ENCODE measurements around the gene MYEF2.

Gene MYEF2

GRCh38 chr15:48147358-48147757 is 30.7 kb downstream of the MYEF2 start:
- in situ Hi-C loops (cut with MboI; ENCODE audit: low sequenced_read_pairs): no loop called here

GRCh38 chr15:48145923-48146322 is 32.2 kb downstream of the MYEF2 start:
- in situ Hi-C loops (cut with MboI; ENCODE audit: low sequenced_read_pairs): no loop called here

GRCh38 chr15:48144889-48145288 is 33.2 kb downstream of the MYEF2 start:
- in situ Hi-C loops (cut with MboI; ENCODE audit: low sequenced_read_pairs): no loop called here

GRCh38 chr15:48143856-48144255 is 34.2 kb downstream of the MYEF2 start:
- in situ Hi-C loops (cut with MboI; ENCODE audit: low sequenced_read_pairs): no loop called here

GRCh38 chr15:48132874-48133273 is 45.2 kb downstream of the MYEF2 start:
- in situ Hi-C loops (cut with MboI; ENCODE audit: low sequenced_read_pairs): no loop called here

- in situ Hi-C loops (cut with MboI; ENCODE audit: low sequenced_read_pairs): no loop called here
Measured at GRCh38 chr15:48131324-48131723, 46.8 kb downstream of the MYEF2 start.

- in situ Hi-C loops (cut with MboI; ENCODE audit: low sequenced_read_pairs): no loop called here
Measured at GRCh38 chr15:48126667-48127355, 51.3 kb downstream of the MYEF2 start.

- in situ Hi-C loops (cut with MboI; ENCODE audit: low sequenced_read_pairs): no loop called here
Measured at GRCh38 chr15:48121849-48122248, 56.2 kb downstream of the MYEF2 start.

GRCh38 chr15:48120745-48121144 is 57.4 kb downstream of the MYEF2 start, which contains the start of gene SLC24A5:
Gene SLC24A5 (plus strand): TSS chr15:48120990. CDS start chr15:48121045, 55 bp downstream.
- in situ Hi-C loops (cut with MboI; ENCODE audit: low sequenced_read_pairs): no loop called here

GRCh38 chr15:48119277-48119676 is 58.8 kb downstream of the MYEF2 start:
- in situ Hi-C loops (cut with MboI; ENCODE audit: low sequenced_read_pairs): no loop called here

- in situ Hi-C loops (cut with MboI; ENCODE audit: low sequenced_read_pairs): no loop called here
Measured at GRCh38 chr15:48112242-48112641, 65.9 kb downstream of the MYEF2 start.

GRCh38 chr15:48109856-48110531 is 68.1 kb downstream of the MYEF2 start:
- in situ Hi-C loops (cut with MboI; ENCODE audit: low sequenced_read_pairs): no loop called here

- in situ Hi-C loops (cut with MboI; ENCODE audit: low sequenced_read_pairs): no loop called here
Measured at GRCh38 chr15:48109212-48109611, 68.9 kb downstream of the MYEF2 start.

GRCh38 chr15:48105936-48106335 is 72.2 kb downstream of the MYEF2 start:
- in situ Hi-C loops (cut with MboI; ENCODE audit: low sequenced_read_pairs): no loop called here

- in situ Hi-C loops (cut with MboI; ENCODE audit: low sequenced_read_pairs): no loop called here
Measured at GRCh38 chr15:48103647-48104046, 74.4 kb downstream of the MYEF2 start.

GRCh38 chr15:48102167-48102566 is 75.9 kb downstream of the MYEF2 start:
- in situ Hi-C loops (cut with MboI; ENCODE audit: low sequenced_read_pairs): no loop called here

- in situ Hi-C loops (cut with MboI; ENCODE audit: low sequenced_read_pairs): no loop called here
Measured at GRCh38 chr15:48101376-48101961, 76.6 kb downstream of the MYEF2 start.

GRCh38 chr15:48097264-48097663 is 80.8 kb downstream of the MYEF2 start:
- in situ Hi-C loops (cut with MboI; ENCODE audit: low sequenced_read_pairs): no loop called here

- in situ Hi-C loops (cut with MboI; ENCODE audit: low sequenced_read_pairs): no loop called here
Measured at GRCh38 chr15:48096813-48097212, 81.3 kb downstream of the MYEF2 start.

- in situ Hi-C loops (cut with MboI; ENCODE audit: low sequenced_read_pairs): no loop called here
Measured at GRCh38 chr15:48096355-48096786, 81.7 kb downstream of the MYEF2 start.

- in situ Hi-C loops (cut with MboI; ENCODE audit: low sequenced_read_pairs): no loop called here
Measured at GRCh38 chr15:48091522-48091921, 86.6 kb downstream of the MYEF2 start.

GRCh38 chr15:48090666-48091065 is 87.4 kb downstream of the MYEF2 start:
- in situ Hi-C loops (cut with MboI; ENCODE audit: low sequenced_read_pairs): no loop called here

Measured in hTERT RPE-1 (cell line).